Endometrial microvascular endothelial cells (primary cell): ENCODE data around the gene CYP4F11. TPM values are rescaled to one million over a fixed set of nuclear protein-coding genes. Genes with fewer than 3 reads are reported as not detected.
"Not testable (repeated sequence)": the region's sequence is repeated elsewhere in the genome, so short reads cannot be mapped to it uniquely, and the experiment has no call there.

Experiments
- in situ Hi-C: cut with HindIII; loops from 2 replicates; pipeline ENCODE4 v1.10.0; 2017; ENCODE audit warnings: low sequenced_read_pairs, low pct_unique_long_range_greater_than_20kb; ENCODE audit errors: inconsistent ontology term
- total RNA-seq: library from RNA; depleted of rRNA; stranded (reverse); fragments of >200 nt; gene quantifications from one replicate; pipeline ENCODE4 v1.2.3, GENCODE V29; 2015; ENCODE audit errors: inconsistent ontology term

Gene CYP4F11
- total RNA-seq, 1 donor from 2014 or later = not detected

GRCh38 chr19:15933761-15934331 lies 483 bp downstream of the CYP4F11 start:
- in situ Hi-C loops = not testable (repeated sequence)

GRCh38 chr19:15928321-15928720 lies 6.0 kb downstream of the CYP4F11 start:
- in situ Hi-C loops = no loop called here

GRCh38 chr19:15926484-15926883 lies 7.8 kb downstream of the CYP4F11 start:
- in situ Hi-C loops = no loop called here

- in situ Hi-C loops = no loop called here
Observed at GRCh38 chr19:15923702-15924101, 10.6 kb downstream of the CYP4F11 start.

GRCh38 chr19:15922021-15922420 lies 12.3 kb downstream of the CYP4F11 start:
- in situ Hi-C loops = no loop called here

GRCh38 chr19:15919243-15919642 lies 15.1 kb downstream of the CYP4F11 start:
- in situ Hi-C loops = no loop called here

- in situ Hi-C loops = no loop called here
Observed at GRCh38 chr19:15915109-15915508, 19.2 kb downstream of the CYP4F11 start.

- in situ Hi-C loops = no loop called here
Observed at GRCh38 chr19:15913830-15914229, 20.5 kb downstream of the CYP4F11 start.

GRCh38 chr19:15913384-15913783 lies 20.9 kb downstream of the CYP4F11 start:
- in situ Hi-C loops = no loop called here

- in situ Hi-C loops = no loop called here
Observed at GRCh38 chr19:15911599-15912235, 22.6 kb downstream of the CYP4F11 start.

- in situ Hi-C loops = no loop called here
Observed at GRCh38 chr19:15905026-15905425, 29.3 kb downstream of the CYP4F11 start.

GRCh38 chr19:15902898-15903297 lies 31.4 kb downstream of the CYP4F11 start:
- in situ Hi-C loops = not testable (repeated sequence)

GRCh38 chr19:15902254-15902653 lies 32.1 kb downstream of the CYP4F11 start:
- in situ Hi-C loops = no loop called here

- in situ Hi-C loops = no loop called here
Observed at GRCh38 chr19:15900504-15900903, 33.8 kb downstream of the CYP4F11 start.

GRCh38 chr19:15900032-15900431 lies 34.3 kb downstream of the CYP4F11 start:
- in situ Hi-C loops = not testable (repeated sequence)

GRCh38 chr19:15899561-15899960 lies 34.8 kb downstream of the CYP4F11 start:
- in situ Hi-C loops = not testable (repeated sequence)

GRCh38 chr19:15897738-15898276 lies 36.5 kb downstream of the CYP4F11 start, which contains the start of gene CYP4F2:
TSS of gene CYP4F2 (minus strand) at chr19:15898074. CDS start at chr19:15897611, 463 bp downstream.
- in situ Hi-C loops = no loop called here

- in situ Hi-C loops = no loop called here
Observed at GRCh38 chr19:15897026-15897737, 37.1 kb downstream of the CYP4F11 start.

- in situ Hi-C loops = no loop called here
Observed at GRCh38 chr19:15895876-15896430, 38.4 kb downstream of the CYP4F11 start.
